HPDE6-E6E7 (cell line): ENCODE measurements around the gene CCNG1.

ENCODE experiments used
- DNase-seq: peaks from one replicate; pipeline ENCODE4 v3.0.0; 2011; ENCODE audit warnings: missing footprints; ENCODE audit errors: extremely low spot score

CCNG1 gene

DNA sequence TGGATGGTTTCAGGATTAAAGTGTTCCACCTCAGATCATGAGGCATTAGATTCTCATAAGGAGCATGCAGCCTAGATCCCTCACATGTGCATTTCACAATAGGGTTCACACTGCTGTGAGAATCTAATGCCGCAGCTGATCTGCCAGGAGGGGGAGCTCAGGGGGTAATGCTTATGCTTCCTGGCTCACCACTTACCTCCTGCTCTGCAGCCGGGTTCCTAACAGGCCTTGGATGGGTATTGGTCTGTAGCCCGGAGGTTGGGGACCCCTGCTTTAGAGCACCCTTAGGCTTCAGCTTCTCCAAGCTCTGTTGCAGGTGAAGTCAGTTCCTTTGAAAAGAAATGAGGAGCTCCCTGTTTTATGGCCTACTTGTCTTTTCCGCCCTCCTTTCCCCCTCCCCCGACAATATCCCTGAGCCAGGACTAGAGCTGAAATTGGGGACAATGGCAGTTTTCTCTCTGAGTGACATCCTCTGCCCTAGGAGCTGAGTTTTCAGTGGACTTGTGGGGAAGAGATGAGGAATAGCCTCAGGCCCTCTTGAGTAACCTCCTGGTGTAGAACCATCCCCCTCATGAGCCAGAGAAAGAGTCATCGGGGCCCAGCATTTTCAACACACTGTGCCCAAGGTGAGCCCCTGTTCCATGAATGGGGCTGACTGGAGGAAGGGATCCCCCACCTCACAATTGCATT is 51.8 kb downstream of the CCNG1 start:
- DNase-seq, result no peak

DNA sequence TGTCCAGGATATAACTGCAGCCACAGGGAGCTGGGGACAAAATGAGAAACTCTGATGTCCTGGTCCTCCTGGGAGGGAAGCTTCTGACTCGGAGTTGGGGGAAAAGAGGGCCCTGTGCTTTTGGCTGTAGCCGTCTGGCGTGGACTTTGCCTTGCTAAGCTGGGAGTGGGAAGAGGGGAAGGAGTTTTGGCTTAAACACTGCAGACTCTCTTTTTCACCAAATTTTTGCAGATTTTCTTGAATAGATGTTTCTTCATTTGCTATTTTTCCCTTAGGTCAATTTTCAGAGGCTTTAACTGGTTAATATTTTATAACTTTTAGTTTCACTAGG is 52.3 kb downstream of the CCNG1 start:
- no peak for DNase-seq
